Keratinocyte (primary cell): ENCODE results near the gene CUX1.

Experiments used
- CTCF ChIP-seq, 3 experiments: IDR thresholded peaks in 1 of 3; conservative IDR thresholded peaks in 1 of 3; optimal IDR thresholded peaks in 1 of 3; 2 replicates in 2 of 3; 3 replicates in 1 of 3; pipeline versions ENCODE3 to v1.5.1; 2011; ENCODE audit warnings: low read length in 3 of 3, mild to moderate bottlenecking in 3 of 3, moderate library complexity in 2 of 3, control low read depth in 1 of 3, inconsistent platforms in 1 of 3; ENCODE audit not compliant: insufficient read depth in 2 of 3; ENCODE audit errors: extremely low read depth in 1 of 3
- EZH2 ChIP-seq: IDR thresholded peaks from one replicate; pipeline ENCODE4 v1.6.1; 2012; ENCODE audit warnings: inconsistent platforms, mild to moderate bottlenecking, low read length, moderate library complexity

- TF ChIP-seq CTCF (optimal IDR thresholded peaks at IDR 0.05 in 1 of 3, IDR thresholded peaks at IDR 0.05 in 1 of 3, conservative IDR thresholded peaks at IDR 0.05 in 1 of 3; ENCODE audit: extremely low read depth in 1 of 3, insufficient read depth in 2 of 3, low read length in 3 of 3): no peak
- TF ChIP-seq EZH2: no peak
Observed at GRCh38 chr7:102152672-102153598, 335.5 kb downstream of the CUX1 start.
